ENCODE results near the gene SERINC5.
"Not testable (repeated sequence)": the region's sequence is repeated elsewhere in the genome, so short reads cannot be mapped to it uniquely, and the experiment has no call there.

SERINC5 gene

DNA sequence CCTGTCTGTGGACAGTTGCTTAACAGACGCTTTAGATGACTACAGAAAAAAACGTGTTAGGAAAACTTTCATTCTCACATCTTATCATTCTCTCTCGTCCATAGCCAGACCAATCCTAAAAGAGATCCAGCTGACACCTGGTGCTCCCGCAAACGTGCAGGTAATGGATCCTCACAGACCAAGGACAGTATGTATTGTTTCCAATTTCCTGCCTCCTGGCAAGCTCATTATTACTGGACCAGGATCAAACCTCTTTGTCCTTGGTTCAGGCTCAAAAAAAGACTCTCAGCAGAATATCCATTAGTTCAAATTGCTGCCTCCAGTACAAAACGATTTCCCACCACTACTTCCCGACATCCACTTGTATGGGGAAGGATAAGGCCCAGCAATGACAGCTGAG lies 62.4 kb downstream of the SERINC5 start:
- no peak for DNase-seq

DNA sequence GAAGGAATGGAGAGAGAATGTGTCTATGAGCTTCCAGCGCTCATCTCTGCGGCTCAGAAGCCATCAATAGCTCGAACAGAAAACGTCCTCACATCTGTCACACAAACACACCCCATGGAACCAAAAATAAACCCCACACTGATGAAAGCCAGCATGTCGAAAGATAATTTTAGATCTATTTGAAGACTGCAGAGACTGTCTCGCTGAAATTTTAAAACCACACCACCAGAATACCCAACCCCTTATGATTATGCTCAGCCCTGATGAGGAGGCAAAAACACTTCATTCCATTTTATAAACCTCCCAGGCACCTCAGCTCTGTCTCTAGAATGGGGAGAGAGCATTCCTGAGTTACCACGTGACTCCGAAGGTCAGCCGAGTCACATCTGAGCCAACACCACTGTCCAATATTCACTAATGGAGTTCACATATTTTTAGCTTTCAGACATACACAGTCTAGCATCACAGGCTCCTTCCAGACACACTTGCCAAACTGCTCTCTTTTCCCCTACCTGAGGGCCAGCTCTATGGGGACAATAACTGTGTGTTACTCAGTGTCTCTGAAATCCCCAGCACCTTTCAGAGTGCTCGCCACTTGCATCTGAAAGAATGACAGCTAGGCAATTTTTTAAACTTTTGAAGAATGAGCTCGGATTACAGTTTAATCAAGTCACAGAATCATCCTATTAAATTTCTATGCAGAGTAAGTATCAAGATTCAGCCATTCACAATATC lies 63.2 kb downstream of the SERINC5 start:
- DNase-seq = no peak

DNA sequence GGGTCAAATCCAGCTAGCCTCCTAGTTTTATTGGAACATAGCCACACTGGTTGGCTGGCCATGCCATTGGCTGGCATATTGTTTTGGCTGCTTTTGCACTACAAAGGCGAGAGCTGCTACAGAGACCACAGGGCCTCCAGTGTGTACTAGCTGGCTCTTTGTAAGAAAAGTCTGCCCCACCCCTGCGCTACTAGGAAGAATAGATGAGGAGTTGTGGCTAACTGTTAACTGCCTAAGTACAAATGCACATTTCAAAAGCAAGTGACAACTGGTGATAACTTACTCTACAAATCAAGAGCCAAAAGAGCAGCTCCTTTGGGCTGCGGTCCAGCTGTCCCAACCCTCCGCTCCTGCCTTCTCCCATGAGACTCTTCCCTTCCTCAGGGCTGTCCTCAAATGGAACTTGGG lies 63.9 kb downstream of the SERINC5 start:
- DNase-seq = no peak

DNA sequence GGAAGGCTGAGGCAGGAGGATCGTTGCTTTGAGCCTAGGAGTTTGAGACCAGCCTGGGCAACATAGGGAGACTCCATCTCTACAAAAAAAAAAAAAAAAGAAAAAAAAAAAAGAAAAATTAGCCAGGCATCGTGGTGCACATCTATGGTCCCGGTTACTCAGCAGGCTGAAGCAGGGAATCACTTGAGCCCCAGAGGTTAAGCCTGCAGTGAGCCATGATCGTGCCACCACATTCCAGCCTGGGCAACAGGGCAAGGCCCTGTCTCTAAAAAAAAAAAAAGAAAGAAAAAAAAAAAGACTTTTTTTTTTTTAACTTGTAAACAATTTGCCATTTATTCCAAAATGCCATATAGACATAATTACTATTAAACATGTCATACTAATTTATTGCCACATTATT lies 64.5 kb downstream of the SERINC5 start:
- no peak for DNase-seq

DNA sequence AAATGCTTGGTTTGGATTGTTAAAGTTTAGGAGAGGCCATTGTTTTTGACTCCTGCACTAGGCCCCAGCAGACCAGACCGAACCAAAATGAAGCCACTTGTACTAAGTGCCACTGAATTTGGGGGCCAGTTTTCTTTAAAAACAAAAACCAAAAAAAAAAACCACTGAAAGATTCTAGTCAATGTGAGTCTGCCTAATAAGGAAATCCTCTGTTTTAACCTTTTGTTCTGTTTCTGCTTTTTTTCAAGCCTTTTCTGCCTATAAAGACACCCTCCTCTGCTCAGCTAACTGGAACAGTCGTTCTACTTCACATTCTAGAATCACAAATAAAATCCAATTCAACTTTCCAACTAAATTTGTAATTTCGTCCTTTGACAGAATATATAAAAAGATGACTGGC lies 64.9 kb downstream of the SERINC5 start:
- no peak for DNase-seq

DNA sequence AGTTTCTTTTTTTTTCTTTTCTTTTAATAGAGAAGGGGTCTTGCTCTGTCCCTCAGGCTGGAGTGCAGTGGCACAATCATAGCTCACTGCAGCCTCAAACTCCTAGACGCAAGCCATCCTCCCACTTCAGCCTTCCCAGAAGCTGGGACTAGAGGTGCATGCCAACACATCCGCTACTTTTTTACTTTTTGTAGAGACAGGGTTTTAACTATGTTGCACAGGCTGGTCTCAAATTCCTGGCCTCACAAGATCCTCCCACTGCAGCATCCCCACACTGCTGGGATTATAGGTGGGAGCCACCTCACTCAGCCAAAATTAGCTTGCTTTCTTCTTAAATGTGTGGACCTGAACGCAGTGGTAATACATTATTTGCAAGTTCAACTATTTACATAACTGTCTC lies 66.1 kb downstream of the SERINC5 start:
- DNase-seq = no peak

DNA sequence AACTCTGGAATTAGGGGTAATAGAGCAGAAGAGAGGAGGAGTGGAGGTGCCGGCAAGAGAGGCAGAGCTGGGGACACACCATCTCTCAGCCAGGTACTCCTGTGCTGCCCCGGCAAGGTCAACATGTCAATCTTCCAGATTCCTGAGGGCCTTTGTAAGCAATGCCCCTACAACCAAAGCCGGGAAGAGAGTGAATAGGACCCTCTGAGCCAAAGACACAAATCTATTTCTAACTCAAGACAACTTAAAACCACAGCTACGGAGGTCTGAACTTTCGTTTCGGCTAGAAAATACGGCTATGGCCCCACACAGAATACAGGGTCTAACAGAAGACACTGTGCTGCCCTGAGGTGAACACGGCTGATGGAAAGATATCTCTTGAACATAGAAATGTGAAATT lies 66.6 kb downstream of the SERINC5 start:
- DNase-seq = no peak

DNA sequence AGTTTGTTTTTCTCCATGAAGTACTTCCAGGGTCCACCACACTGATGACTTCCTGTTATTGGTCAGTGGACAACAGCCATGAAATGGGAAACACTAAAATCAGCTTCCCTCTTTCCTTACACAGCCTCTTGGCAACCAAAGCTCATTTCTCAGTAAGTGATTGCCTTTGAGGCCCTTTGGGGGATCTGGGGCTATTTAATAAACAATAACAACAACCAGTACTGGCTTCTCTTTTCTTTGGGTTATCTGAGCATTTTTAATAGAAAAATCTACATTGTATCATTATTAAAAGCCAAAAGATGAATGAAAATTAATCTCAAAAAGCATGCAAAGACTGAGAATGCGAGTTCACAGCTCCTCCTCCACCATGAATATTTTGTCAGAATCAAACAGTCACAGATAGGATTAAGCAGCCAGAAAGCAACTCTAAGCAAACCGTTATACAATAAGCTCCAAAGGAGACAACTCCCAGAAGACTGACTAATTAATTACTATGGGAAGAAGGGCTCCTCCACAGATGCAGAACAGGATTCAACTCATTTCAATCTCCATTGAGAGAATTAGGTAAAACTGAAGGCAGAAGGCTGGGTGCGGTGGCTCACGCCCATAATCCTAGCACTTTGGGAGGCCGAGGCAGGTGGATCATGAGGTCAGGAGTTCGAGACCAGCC lies 68.3 kb downstream of the SERINC5 start:
- no peak for DNase-seq

DNA sequence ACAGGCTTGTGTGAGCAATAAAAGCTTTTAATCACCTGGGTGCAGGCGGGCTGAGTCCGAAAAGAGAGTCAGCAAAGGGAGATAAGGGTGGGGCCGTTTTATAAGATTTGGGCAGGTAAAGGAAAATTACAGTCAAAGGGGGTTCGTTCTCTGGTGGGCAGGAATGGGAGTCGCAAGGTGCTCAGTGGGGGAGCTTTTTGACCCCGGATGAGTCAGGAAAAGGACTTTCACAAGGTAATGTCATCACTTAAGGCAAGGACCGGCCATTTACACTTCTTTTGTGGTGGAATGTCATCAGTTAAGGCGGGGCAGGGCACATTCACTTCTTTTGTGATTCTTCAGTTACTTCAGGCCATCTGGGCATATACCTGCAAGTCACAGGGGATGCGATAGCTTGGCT lies 70.3 kb downstream of the SERINC5 start:
- DNase-seq = not testable (repeated sequence)

DNA sequence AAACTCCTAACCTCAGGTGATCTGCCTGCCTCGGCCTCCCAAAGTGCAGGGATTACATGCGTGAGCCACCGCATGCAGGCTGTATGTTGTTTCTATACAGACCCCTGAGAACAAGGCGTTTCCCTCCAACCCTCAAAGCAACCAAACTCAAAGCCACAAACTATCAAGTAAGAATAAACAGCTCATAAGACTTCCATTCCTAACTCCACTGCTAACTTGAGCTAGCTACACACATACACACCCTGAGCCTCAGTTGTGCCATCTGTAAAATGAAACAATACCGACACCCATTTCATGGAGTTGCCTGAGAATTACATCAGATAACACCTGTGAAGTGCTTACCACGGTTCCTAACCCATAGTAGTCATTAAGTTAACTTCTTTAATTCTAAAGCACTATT lies 70.8 kb downstream of the SERINC5 start:
- no peak for DNase-seq

DNA sequence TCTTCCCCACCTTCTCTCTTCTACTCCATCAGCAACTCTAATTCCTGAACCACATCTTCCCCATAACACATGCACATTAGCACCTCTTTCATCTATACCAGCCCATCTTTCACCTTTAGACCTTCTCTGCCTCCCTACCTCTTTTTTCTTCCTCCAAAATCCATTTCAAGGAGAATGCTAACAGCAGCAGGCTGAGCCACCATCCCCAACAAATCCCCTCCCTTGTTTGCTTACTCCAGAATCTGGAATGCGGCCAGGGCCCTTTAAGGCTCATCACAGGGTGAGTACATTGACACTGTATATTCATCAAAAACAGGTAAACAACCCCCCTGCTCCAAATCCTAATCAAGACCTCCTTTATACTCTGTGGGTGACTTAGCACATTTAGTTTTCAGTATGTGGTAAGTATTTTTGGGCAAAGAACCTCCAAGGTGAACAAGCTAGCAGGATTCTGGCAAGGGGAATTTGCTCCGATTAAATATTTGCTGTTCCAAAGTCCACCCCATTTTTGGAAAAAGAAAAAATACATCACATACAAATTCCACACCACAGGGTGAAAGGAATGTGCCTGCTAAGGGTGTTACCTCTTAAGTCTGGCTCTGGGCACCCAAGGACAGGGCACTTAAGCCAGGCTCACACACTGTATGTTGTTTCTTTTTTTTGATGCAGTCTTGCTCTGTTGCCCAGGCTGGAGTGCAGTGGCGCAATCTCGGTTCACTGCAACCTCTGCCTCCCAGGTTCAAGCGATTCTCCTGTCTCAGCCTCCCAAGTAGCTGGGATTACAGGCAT lies 71.4 kb downstream of the SERINC5 start:
- peak; percentile 19 for DNase-seq

DNA sequence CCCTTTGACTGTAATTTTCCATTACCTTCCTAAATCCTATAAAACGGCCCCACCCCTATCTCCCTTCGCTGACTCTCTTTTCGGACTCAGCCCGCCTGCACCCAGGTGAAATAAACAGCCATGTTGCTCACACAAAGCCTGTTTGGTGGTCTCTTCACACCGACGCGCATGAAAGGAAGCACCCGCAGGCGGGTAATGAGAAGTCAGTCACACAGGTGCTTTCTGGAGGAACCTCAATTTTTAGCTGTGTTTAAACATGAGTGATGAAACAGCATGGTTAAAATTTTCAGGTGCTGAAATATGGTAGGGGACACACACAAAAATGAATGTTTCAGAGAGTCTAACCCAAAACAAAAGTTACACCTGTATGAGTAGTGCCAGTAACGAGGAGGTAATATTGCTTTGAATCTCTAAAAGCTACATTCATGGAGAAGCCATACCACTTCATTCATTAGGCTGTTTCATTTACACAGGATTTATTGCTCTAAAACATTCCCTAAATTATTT lies 72.1 kb downstream of the SERINC5 start:
- not testable (repeated sequence) for DNase-seq

DNA sequence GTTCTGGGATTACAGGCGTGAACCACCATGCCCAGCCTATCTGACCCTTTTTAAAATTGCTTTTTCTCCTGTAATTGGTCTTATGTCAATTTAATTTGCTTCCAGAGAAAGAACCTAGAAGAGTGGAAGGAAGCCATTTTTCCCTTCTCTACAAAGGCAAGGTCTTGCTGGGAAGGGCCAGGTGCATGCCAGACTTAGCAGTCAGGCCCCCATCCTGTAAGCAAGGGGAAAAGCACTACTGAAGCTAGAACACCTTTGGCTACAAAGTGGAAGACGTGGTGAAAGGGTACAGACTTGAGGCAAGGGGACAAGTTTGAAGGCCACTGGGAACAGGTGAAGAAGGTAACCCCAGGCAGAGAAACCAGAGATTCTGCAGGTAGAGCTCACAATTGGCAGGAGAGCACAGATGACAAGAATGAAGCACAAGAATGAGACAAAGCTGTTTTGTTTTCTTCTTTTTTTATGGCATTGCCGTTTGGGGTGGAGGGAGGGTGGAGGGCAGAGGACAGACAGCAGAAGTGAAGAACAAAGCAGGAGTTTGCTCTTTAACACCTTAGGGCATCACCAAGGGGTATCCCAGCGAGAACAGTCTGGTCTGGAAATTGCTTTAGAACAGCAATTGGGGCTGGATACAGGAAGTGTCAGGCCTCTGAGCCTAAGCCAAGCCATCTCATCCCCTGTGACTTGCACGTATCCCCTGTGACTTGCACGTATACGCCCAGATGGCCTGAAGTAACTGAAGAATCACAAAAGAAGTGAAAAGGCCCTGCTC lies 72.9 kb downstream of the SERINC5 start:
- no peak for DNase-seq

DNA sequence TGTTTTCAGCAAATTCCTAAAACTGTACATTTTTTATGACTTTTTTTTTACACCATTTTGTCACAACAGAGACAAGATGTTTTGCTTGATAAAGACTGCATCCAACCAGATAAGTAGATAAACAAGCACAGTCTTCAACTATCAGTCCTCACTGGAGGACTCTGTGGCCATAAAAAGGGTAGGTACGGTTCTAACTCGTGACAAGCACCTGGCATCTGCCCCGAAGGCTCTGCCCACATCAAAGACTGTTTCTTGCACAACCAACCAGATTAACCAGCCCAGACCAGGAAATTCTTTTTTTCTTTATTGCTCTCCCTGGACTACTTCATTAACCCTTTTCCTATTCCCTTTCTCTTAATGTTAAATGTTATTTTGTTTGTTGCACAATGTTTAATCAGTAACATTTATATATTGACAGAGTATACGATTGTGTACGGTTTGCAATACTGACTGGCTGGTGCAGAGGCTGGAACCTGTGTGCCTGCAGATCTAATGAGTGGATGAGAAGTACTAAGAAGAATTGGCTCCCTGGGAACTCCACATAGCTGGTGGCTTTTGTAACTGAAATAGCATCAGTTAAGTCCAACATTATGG lies 74.1 kb downstream of the SERINC5 start:
- no peak for DNase-seq

DNA sequence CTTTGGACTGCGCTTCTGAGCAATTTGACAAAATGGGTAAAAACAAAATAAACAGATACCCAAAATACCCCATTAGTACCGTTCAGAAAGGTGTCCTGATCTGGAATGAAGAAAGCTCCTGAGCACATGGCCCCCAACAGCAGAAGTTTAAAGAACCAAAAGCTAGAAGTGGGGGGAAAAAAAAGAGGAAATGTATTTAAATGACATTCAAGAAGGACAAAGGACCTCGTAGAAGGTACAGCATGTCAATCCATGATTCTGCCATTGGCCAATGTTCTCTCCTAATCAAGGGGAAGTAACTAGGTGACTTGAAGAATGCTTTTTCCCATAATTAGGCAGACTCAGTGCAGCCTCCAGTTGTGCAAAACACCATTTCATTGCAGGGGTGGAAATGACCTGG lies 78.6 kb downstream of the SERINC5 start:
- no peak for DNase-seq

DNA sequence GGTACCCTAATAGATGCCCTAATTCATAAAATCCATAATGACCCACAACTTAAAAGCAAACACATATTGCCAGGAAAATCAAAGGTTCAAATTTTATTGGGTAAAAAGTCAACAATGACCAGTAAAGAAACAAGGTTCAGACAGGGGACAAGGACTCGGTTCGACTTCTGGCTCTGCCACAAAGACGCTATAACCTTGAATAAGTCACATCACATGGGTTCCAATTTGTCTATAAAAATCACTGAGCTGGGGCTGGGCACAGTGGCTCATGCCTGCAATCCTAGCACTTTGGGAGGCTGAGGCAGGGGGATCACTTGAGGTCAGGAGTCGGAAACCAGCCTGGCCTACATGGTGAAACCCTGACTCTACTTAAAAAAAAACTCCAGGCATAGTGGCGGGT lies 80.5 kb downstream of the SERINC5 start:
- no peak for DNase-seq

DNA sequence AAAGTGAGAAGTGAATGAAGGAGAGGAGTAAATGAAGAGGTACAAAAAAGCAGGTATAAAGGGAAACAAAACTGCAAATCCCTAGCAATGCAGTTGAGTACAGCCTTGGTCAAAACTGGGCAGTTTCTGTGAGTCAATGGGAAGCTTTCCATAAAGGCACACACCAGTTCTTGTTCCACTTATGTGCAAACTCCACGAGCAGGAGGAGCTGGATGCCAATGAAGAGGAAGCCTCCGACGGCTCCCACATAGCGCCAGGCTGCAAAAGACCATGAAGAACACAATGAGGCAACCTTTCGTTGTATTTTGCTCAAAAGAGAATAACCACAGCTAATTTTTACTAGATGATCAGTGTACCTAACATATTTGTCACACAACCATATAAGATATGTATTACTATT lies 81.1 kb downstream of the SERINC5 start:
- DNase-seq = no peak

DNA sequence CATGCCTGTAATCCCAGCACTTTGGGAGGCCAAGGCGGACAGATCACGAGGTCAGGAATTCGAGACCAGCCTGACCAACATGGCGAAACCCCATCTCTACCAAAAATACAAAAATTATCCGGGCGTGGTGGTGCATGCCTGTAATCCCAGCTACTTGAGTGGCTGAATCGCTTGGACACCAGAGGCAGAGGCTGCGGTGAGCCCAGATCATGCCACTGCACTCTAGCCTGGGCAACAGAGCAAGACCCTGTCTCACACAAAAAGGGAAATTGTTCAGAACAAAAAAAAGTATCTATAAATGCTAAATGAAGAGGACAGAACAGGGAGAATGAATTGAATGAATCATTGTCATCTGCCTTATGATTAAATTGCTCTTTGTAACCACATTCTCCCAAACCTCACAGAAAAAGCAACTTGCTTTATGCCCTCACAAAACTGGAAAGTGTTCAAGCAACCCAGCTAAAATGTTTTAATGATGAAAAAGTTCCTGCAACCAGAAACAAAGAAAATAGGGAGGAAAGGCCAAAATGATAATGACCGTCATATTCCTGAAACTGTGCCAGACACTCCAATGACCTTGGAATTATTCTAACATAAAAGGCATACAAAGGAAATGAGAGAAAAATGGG lies 83.7 kb downstream of the SERINC5 start:
- DNase-seq = no peak

DNA sequence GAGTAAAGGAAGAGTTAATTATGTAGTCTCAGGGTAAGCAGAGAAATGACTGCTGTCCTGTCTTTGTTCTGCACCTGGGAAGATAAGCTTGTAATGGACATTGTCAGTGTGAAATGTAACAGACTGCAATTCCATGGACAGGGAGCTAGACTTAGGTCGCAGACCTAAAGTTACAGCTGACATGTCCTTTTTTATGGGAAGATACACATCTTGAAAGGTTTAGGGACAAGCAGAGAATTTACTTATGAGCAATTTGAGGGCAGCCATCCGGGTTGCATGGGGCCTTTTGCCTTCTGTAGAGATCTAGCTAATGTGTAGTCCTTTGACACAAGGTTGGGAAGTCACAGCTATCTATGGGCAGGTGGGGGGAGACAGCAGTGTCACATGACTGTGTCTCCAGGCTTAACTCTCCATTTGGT lies 85.7 kb downstream of the SERINC5 start:
- DNase-seq = no peak

DNA sequence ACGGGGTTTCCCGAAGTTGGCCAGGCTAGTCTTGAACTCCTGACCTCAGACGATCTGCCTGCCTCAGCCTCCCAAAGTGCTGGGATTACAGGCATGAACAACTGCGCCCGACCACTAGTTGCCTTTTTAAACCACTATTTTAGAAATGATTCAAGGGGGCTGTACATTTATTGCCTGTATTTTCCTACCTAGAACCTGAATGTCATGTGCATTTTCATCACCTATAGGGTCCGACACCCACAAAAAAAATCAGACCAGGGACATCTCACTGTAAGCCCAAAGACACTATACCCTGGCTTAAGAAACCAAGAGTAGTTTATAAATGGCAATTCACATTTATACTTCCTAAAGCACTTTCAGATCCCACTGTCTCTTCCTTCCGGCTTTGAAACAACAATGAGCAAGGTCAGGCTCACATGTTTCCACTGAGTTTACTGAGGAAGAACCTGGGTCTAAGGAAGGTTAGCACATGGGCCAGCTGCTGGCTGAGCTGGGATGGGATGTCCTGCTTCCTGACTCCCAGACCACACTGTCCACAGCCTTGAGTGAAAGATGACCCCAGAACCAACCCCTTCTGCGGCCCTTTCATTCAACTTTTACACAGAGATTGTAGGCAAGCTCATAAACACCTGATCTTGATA lies 87.3 kb downstream of the SERINC5 start:
- DNase-seq = no peak

DNA sequence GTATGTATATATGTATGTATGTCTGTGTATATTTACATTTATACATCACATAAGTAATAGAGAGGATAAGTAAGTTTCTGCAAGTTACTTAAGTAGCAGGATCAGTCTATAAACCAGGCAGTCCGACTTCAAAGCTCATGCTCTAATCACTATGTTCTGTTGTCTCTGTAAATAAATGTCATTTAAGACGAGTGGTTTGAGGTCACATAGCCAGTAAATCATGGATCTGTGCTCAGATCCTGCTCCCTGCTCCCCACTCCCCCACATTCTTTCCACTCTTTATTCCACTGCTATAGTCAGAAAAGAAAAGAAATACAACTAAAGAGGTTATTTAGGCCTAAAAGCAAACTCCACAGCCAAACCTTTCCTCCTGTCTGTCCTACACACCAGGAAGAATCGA lies 90.4 kb downstream of the SERINC5 start:
- no peak for DNase-seq

DNA sequence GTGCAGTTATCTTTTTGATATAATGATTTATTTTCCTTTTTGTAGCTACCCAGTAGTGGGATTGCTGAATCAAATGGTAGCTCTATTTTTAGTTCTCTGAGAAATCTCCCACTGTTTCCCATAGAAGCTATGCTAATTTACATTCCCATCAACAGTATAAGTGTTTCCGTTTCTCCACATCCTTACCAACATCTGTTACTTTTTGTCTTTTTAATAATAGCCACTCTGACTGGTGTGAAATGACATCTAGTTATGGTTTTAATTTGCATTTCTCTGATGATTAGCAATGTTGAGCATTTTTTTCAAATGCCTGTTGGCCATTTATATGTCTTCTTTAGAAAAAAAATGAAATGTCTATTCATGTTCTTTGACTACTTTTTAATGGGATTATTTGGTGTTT lies 94.7 kb downstream of the SERINC5 start:
- no peak for DNase-seq
